Ascending aorta (tissue), 2 donors: ENCODE data around the gene UCHL5. TPM values are rescaled to one million over a fixed set of nuclear protein-coding genes. Genes with fewer than 3 reads are reported as not detected.
A peak's percentile ranks its signal among the peaks of the same experiment; 100 is the strongest.

Experiments
- DNase-seq, 2 donors: peaks; one replicate each; pipeline ENCODE4 v3.0.0-alpha.2; 2019; ENCODE audit warnings: low spot score in 2 of 2
- H3K27ac ChIP-seq, 2 donors: fragments of 200-600 bp; sonication (generic); one replicate each; pipeline ENCODE4 v1.5.1; 2016 to 2017; ENCODE audit warnings: mild to moderate bottlenecking in 1 of 2
- H3K27me3 ChIP-seq: fragments of 200-600 bp; sonication (generic); one replicate; pipeline ENCODE4 v1.5.1; 2017
- H3K36me3 ChIP-seq, 2 donors: fragments of 200-600 bp; sonication (generic); one replicate each; pipeline ENCODE4 v1.5.1; 2016
- H3K4me1 ChIP-seq, 2 donors: fragments of 200-600 bp; sonication (generic); one replicate each; pipeline ENCODE4 v1.5.1; 2016 to 2017; ENCODE audit warnings: mild to moderate bottlenecking in 1 of 2
- H3K4me3 ChIP-seq, 2 donors: fragments of 200-600 bp; sonication (generic); one replicate each; pipeline ENCODE4 v1.5.1; 2016 to 2017; ENCODE audit warnings: mild to moderate bottlenecking in 1 of 2
- H3K9me3 ChIP-seq, 2 donors: fragments of 200-600 bp; sonication (generic); one replicate each; pipeline ENCODE4 v1.5.1; 2016
- CTCF ChIP-seq, 3 experiments: fragments of 200-600 bp in 2 of 3; fragments of 450-650 bp in 1 of 3; sonication (generic) in 2 of 3; IDR thresholded peaks; one replicate each; pipeline ENCODE4 v1.5.1; 2016 to 2019; ENCODE audit warnings: antibody characterized with exemption in 3 of 3, mild to moderate bottlenecking in 1 of 3, moderate library complexity in 1 of 3
- intact Hi-C: fragments of 100-400 bp; cut with DNase I; formaldehyde crosslinking; loops from one replicate; pipeline ENCODE4 v1.15.1; 2023
- total RNA-seq: library from RNA; depleted of rRNA; stranded (reverse); fragments of >200 nt; gene quantifications from one replicate; pipeline ENCODE4 v1.1.0, GENCODE V29; 2016

The UCHL5 gene
- 4.2 TPM for total RNA-seq

- peak; percentile 95 to 98 for DNase-seq
- H3K4me1 ChIP-seq, result peaks cover 3 to 26% of the 10 kb centered on the region in 2 donors
- no peak for TF ChIP-seq CTCF (IDR thresholded peaks at IDR 0.05)
- H3K27ac ChIP-seq, result peak within 1 kb of the TSS; percentile 96
- intact Hi-C loops, result loop anchor here (1.0 to 5.0 kb wide), 4 partner anchors 46 to 582 kb away; partner anchors contain the start of genes CDC73, GLRX2 and RGS2
- no peaks in the 10 kb centered on the region for H3K36me3 ChIP-seq
- no peaks in the 10 kb centered on the region for H3K27me3 ChIP-seq
- peak within 1 kb of the TSS; percentile 77 to 83 for H3K4me3 ChIP-seq
- no peaks in the 10 kb centered on the region for H3K9me3 ChIP-seq
Measured at GRCh38 chr1:193059282-193060114, at the start of gene UCHL5, which contains the start of gene RO60. Gene UCHL5 (minus strand): TSS chr1:193059360. CDS start chr1:193059260, 100 bp downstream. Gene RO60 (plus strand): TSS chr1:193059612. CDS start chr1:193069055, 9,443 bp downstream.

GRCh38 chr1:193108471-193108870 is 49.3 kb upstream of the UCHL5 start:
- no peaks in the 10 kb centered on the region for H3K36me3 ChIP-seq
- no peak for TF ChIP-seq CTCF (IDR thresholded peaks at IDR 0.05)
- H3K27me3 ChIP-seq, result no peaks in the 10 kb centered on the region
- H3K4me3 ChIP-seq, result no peak overlapping the region
- no peak for DNase-seq
- no peak overlapping the region for H3K27ac ChIP-seq
- peaks cover 2 to 15% of the 10 kb centered on the region in 2 donors for H3K4me1 ChIP-seq
- H3K9me3 ChIP-seq, result no peaks in the 10 kb centered on the region
- intact Hi-C loops, result no loop called here

- Histone ChIP-seq H3K9me3 (no peaks in the 10 kb centered on the region), H3K36me3 (no peaks in the 10 kb centered on the region), H3K27me3 (no peaks in the 10 kb centered on the region), H3K4me3 (peak overlapping the region; percentile 93 to 98), H3K27ac (peak overlapping the region; percentile 94 to 97), H3K4me1 (peaks cover 2 to 19% of the 10 kb centered on the region in 2 donors)
- DNase-seq, result no peak
- intact Hi-C loops, result loop anchor here (1.0 kb wide), 3 partner anchors 17 to 297 kb away; partner anchors contain the start of genes CDC73, RO60 and UCHL5
- no peak for TF ChIP-seq CTCF (IDR thresholded peaks at IDR 0.05)
Measured at GRCh38 chr1:193105821-193106177, 46.6 kb upstream of the UCHL5 start.

GRCh38 chr1:193104907-193105820 is 46.0 kb upstream of the UCHL5 start, which contains the start of gene GLRX2:
Gene GLRX2 (minus strand): TSS chr1:193105414. CDS start chr1:193105382, 32 bp downstream.
- Histone ChIP-seq H3K27ac (peak within 1 kb of the TSS; percentile 94 to 97), H3K4me3 (peak within 1 kb of the TSS; percentile 93 to 98), H3K27me3 (no peaks in the 10 kb centered on the region), H3K9me3 (no peaks in the 10 kb centered on the region), H3K4me1 (peaks cover 2 to 19% of the 10 kb centered on the region in 2 donors), H3K36me3 (peaks cover 1 to 5% of the 10 kb centered on the region in 2 donors)
- no peak for TF ChIP-seq CTCF (IDR thresholded peaks at IDR 0.05)
- peak; percentile 39 to 92 for DNase-seq
- intact Hi-C loops, result loop anchor here (1.0 kb wide), 3 partner anchors 17 to 297 kb away; partner anchors contain the start of genes CDC73, RO60 and UCHL5

- TF ChIP-seq CTCF (IDR thresholded peaks at IDR 0.05), result no peak
- intact Hi-C loops, result no loop called here
- H3K4me3 ChIP-seq, result peak overlapping the region; percentile 93 to 98
- no peaks in the 10 kb centered on the region for H3K9me3 ChIP-seq
- H3K4me1 ChIP-seq, result peaks cover 2 to 19% of the 10 kb centered on the region in 2 donors
- DNase-seq, result peak in 1 of 2 donors; percentile 75
- peak overlapping the region; percentile 94 to 97 for H3K27ac ChIP-seq
- H3K36me3 ChIP-seq, result peaks cover 8 to 12% of the 10 kb centered on the region in 2 donors
- H3K27me3 ChIP-seq, result no peaks in the 10 kb centered on the region
Measured at GRCh38 chr1:193104502-193104906, 45.3 kb upstream of the UCHL5 start.
